Small intestine (tissue), 7 donors: Measurements from ENCODE around the gene RBBP8NL. TPM values are rescaled to one million over a fixed set of nuclear protein-coding genes. Genes with fewer than 3 reads are reported as not detected.

Experiments
- DNase-seq, 2 donors: peaks; one replicate each; pipeline versions ENCODE4 v3.0.0 to v3.0.0-alpha.2; 2013
- FAIRE-seq: peaks from 2 replicates; lab custom pipeline; 2012; peaks lifted over from hg19 to GRCh38; lab: Jason Lieb, UNC
- H3K27ac ChIP-seq, 3 donors: one replicate each; pipeline ENCODE4 v1.5.1; 2013; ENCODE audit warnings: low read length in 2 of 3, mild to moderate bottlenecking in 2 of 3, control low read depth in 1 of 3, inconsistent platforms in 1 of 3, low read depth in 1 of 3, moderate library complexity in 1 of 3
- H3K27me3 ChIP-seq, 3 donors: one replicate each; pipeline ENCODE4 v1.6.1; 2013; ENCODE audit warnings: low read length in 3 of 3, inconsistent platforms in 1 of 3; ENCODE audit not compliant: control insufficient read depth in 3 of 3, insufficient read depth in 3 of 3
- H3K36me3 ChIP-seq, 3 donors: one replicate each; pipeline ENCODE4 v1.6.1; 2013; ENCODE audit warnings: low read length in 3 of 3, inconsistent platforms in 1 of 3, low read depth in 1 of 3, mild to moderate bottlenecking in 1 of 3, moderate library complexity in 1 of 3; ENCODE audit not compliant: control insufficient read depth in 3 of 3, insufficient read depth in 2 of 3
- H3K4me1 ChIP-seq, 3 donors: one replicate each; pipeline ENCODE4 v1.6.1; 2013; ENCODE audit warnings: low read length in 2 of 3, inconsistent platforms in 1 of 3, low read depth in 1 of 3, mild to moderate bottlenecking in 1 of 3, moderate library complexity in 1 of 3; ENCODE audit not compliant: control insufficient read depth in 3 of 3, insufficient read depth in 2 of 3
- H3K4me3 ChIP-seq, 3 donors: one replicate each; pipeline ENCODE4 v1.5.1; 2013; ENCODE audit warnings: low read length in 3 of 3, control low read depth in 1 of 3, inconsistent platforms in 1 of 3, low read depth in 1 of 3, mild to moderate bottlenecking in 1 of 3, moderate library complexity in 1 of 3
- H3K9me3 ChIP-seq, 2 donors: one replicate each; pipeline ENCODE4 v1.6.1; 2013; ENCODE audit warnings: low read depth in 1 of 2, low read length in 1 of 2; ENCODE audit not compliant: control insufficient read depth in 2 of 2, insufficient read depth in 1 of 2
- WGBS, 3 donors: extraction: QIAGEN DNeasy Blood & Tissue Kit; methylation state at CpG; one replicate each; pipeline ENCODE4 v1.1.7; 2013; 5-methylcytosine and 5-hydroxymethylcytosine counted together
- polyA plus RNA-seq, 4 donors: library from polyadenylated mRNA; stranded (reverse) in 3 of 4; unstranded in 1 of 4; fragments of 200-250 nt in 3 of 4; fragments of 120-200 nt in 1 of 4; gene quantifications; one replicate each; pipeline versions ENCODE4 v1.2.1 to v1.2.3, GENCODE V29; 2013
- donor health status: healthy with polysubstance abuse.
- donor health status: control.
- donor health status: control.
- donor health status: Bipolar disorder and iron deficiency.
- donor health status: healthy.

RBBP8NL gene
- polyA plus RNA-seq, 4 donors: 8.0 to 28.0 (median 13.5) TPM

- 66 to 81% (median 80%) methylated on average over 5 of the region's 5 CpGs for whole genome bisulfite sequencing, 3 donors
- no peak for FAIRE-seq
Observed at GRCh38 chr20:62389601-62390087, 37.7 kb downstream of the RBBP8NL start.

GRCh38 chr20:62388839-62389600 lies 38.3 kb downstream of the RBBP8NL start:
- FAIRE-seq (no peak), DNase-seq (peak in 1 of 2 donors; percentile 56)
- Histone ChIP-seq H3K9me3 (no peaks in the 10 kb centered on the region), H3K36me3 (peaks cover 0 to 64% (median 10%) of the 10 kb centered on the region in 3 donors), H3K27ac (no peak overlapping the region), H3K4me3 (no peak overlapping the region), H3K4me1 (peaks cover 0 to 23% (median 6%) of the 10 kb centered on the region in 3 donors), H3K27me3 (no peaks in the 10 kb centered on the region)
- WGBS, 3 donors: 59 to 73% (median 64%) methylated on average over 11 of the region's 11 CpGs

More at GRCh38 chr20:62389601-62390087, 37.7 kb downstream of the RBBP8NL start:
- Histone ChIP-seq H3K36me3 (peaks cover 0 to 71% (median 10%) of the 10 kb centered on the region in 3 donors), H3K27me3 (no peaks in the 10 kb centered on the region), H3K9me3 (no peaks in the 10 kb centered on the region), H3K27ac (no peak overlapping the region), H3K4me3 (no peak overlapping the region), H3K4me1 (peaks cover 0 to 23% (median 6%) of the 10 kb centered on the region in 3 donors)
- no peak for DNase-seq

- DNase-seq (no peak), FAIRE-seq (no peak)
- H3K4me1 ChIP-seq: peaks cover 0 to 23% (median 6%) of the 10 kb centered on the region in 3 donors
- peaks cover 0 to 55% (median 6%) of the 10 kb centered on the region in 3 donors for H3K36me3 ChIP-seq
- H3K27me3 ChIP-seq: no peaks in the 10 kb centered on the region
- peak overlapping the region in 1 of 3 donors; percentile 50 for H3K27ac ChIP-seq
- WGBS, 3 donors: 29 to 53% (median 33%) methylated on average over 20 of the region's 20 CpGs
- no peaks in the 10 kb centered on the region for H3K9me3 ChIP-seq
- peak overlapping the region in 2 of 3 donors; percentile 82 to 84 for H3K4me3 ChIP-seq
Observed at GRCh38 chr20:62387933-62388635, 39.3 kb downstream of the RBBP8NL start.

- H3K27me3 ChIP-seq: no peaks in the 10 kb centered on the region
- peaks cover 0 to 49% (median 6%) of the 10 kb centered on the region in 3 donors for H3K36me3 ChIP-seq
- H3K4me3 ChIP-seq: peak overlapping the region; percentile 82 to 96 (median 84)
- FAIRE-seq: no peak
- H3K9me3 ChIP-seq: no peaks in the 10 kb centered on the region
- peaks cover 0 to 23% (median 6%) of the 10 kb centered on the region in 3 donors for H3K4me1 ChIP-seq
- peak overlapping the region; percentile 22 to 75 (median 50) for H3K27ac ChIP-seq
- WGBS, 3 donors: 1 to 3% (median 2%) methylated on average over 30 to 47 of the region's 47 CpGs
- peak in 1 of 2 donors; percentile 36 for DNase-seq
Observed at GRCh38 chr20:62387219-62387913, 40.0 kb downstream of the RBBP8NL start.

GRCh38 chr20:62386383-62387218 lies 40.7 kb downstream of the RBBP8NL start, which contains the start of gene RPS21:
Gene RPS21 (plus strand): TSS chr20:62387103. CDS start chr20:62387339, 236 bp downstream.
- Histone ChIP-seq H3K9me3 (no peaks in the 10 kb centered on the region), H3K36me3 (peaks cover 0 to 47% (median 6%) of the 10 kb centered on the region in 3 donors), H3K4me1 (peaks cover 0 to 23% (median 6%) of the 10 kb centered on the region in 3 donors), H3K27me3 (no peaks in the 10 kb centered on the region), H3K27ac (peak within 1 kb of the TSS; percentile 36 to 97 (median 87)), H3K4me3 (peak within 1 kb of the TSS; percentile 82 to 96 (median 84))
- peak; percentile 93 to 96 for DNase-seq
- no peak for FAIRE-seq
- WGBS, 3 donors: 0% methylated on average over 67 to 83 of the region's 83 CpGs

- no peaks in the 10 kb centered on the region for H3K27me3 ChIP-seq
- H3K4me3 ChIP-seq: no peak overlapping the region
- peaks cover 0 to 14% (median 0%) of the 10 kb centered on the region in 3 donors for H3K36me3 ChIP-seq
- H3K27ac ChIP-seq: no peak overlapping the region
- H3K9me3 ChIP-seq: no peaks in the 10 kb centered on the region
- peaks cover 0 to 12% (median 0%) of the 10 kb centered on the region in 3 donors for H3K4me1 ChIP-seq
- FAIRE-seq (no peak), DNase-seq (peak; percentile 78 to 90)
- WGBS, 3 donors: 39 to 41% (median 39%) methylated on average over 18 of the region's 18 CpGs
Observed at GRCh38 chr20:62382306-62383198, 44.8 kb downstream of the RBBP8NL start.

GRCh38 chr20:62381842-62382241 lies 45.5 kb downstream of the RBBP8NL start:
- DNase-seq (no peak), FAIRE-seq (no peak)
- H3K27me3 ChIP-seq: no peaks in the 10 kb centered on the region
- peaks cover 0 to 15% (median 0%) of the 10 kb centered on the region in 3 donors for H3K4me1 ChIP-seq
- H3K27ac ChIP-seq: peak overlapping the region in 1 of 3 donors; percentile 4
- 89 to 99% (median 91%) methylated on average over 6 of the region's 6 CpGs for whole genome bisulfite sequencing, 3 donors
- H3K4me3 ChIP-seq: no peak overlapping the region
- H3K9me3 ChIP-seq: no peaks in the 10 kb centered on the region
- peaks cover 0 to 12% (median 0%) of the 10 kb centered on the region in 3 donors for H3K36me3 ChIP-seq
